ENCODE measurements around the gene SLC1A4.

Gene SLC1A4

DNA sequence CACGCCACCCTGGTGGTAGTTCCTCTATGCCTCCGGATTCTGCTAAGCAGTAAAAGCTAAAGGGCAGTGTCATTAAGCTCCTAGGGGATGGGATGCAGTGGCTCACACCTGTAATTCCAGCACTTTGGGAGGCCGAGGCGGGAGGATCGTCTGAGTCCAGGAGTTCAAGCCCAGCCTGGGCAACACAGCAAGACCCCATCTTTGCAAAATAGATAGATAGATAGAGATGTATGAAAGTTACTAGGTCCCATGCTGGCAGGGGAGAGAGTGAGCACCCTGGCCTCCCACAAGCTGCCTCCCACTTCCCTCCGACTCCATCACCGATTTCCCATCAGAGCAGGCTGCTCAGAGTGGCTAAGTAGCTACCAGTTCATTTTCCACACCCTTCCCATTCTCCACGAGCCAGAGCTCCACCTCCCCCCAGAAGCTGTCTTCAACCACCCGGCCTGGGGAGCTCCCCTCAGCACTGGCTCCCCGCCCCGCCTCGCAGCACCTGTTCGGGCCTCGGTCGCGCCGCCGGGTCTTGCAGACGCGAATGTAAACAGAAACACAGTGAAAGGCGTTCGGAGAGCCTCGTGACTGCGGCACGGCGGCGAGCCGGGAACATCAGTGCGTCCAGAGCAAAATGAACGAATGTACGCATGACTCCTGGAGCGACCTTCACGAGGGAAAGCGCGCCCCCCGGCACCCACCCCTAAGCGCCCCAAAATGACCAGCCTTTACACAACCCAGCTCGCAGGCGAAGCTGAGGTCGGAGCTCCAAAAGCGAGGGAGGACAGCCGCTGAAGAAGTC is 66.4 kb downstream of the SLC1A4 start:
- DNase-seq, result no peak

DNA sequence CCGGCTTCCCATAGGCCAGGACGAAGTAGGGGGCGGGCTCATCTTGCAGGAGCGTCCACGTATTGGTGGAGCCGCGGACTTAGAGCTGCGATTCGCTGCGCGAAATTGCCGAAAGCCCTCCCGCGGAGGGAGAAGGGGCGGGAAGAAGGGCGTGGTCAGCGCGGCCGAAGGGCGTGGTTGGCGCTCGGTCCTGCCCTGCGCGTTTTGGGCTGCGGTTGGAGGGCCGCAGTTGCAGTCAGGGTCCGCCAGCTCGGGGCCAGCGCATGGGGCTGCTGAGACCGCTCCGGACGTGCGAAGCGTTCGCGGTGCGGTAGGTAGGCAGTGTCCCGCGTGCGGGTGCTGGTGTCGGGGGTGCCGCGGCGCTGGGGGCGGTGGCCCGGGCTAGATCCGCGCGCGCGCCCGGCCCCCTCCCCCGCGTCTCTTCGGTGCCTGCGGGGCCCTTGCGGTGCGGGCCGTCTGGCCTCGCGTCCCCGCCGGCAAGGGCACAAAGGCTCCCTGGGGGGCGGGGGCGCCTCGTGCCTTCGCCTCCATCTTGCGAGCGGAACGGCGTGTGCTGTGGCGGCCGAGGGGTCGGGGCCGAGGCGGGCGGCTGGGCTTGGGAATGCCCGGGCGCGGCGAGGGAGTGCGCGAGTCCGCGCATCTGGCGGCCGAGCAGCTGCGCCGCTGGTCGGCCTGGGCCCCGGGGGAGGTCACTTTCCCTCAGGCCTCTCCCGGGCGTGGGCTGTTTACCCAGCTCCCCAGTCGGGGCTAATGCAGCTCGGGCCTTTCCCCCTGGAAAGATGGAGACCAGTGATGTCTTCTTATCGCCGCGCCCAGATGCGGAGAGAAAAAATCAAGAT is 67.2 kb downstream of the SLC1A4 start, which contains the start of gene CEP68:
Gene CEP68, plus strand, starts transcription at position 202 of the 839 bp plus-strand sequence. CDS start 13,029 bp downstream, outside the sequence.
- DNase-seq, result peak; percentile 98

DNA sequence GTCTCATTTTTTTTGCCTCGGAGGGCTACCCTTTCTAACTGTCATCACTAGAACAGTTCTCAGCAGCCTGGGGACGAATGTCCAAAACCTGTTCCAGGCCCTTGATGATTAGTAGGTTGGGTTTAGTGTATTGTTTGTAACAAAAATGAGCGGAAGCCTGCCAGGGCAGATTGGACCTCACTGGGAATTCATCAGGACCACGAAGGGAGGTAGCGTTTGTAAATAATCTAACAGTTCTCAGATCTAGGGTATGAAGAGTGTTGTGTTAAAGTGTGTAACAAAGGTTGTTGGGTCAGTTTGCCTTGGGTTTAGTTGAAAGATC is 67.8 kb downstream of the SLC1A4 start:
- DNase-seq, result no peak

GRCh38 chr2:65057391-65058052 is 68.3 kb downstream of the SLC1A4 start:
- no peak for DNase-seq

DNA sequence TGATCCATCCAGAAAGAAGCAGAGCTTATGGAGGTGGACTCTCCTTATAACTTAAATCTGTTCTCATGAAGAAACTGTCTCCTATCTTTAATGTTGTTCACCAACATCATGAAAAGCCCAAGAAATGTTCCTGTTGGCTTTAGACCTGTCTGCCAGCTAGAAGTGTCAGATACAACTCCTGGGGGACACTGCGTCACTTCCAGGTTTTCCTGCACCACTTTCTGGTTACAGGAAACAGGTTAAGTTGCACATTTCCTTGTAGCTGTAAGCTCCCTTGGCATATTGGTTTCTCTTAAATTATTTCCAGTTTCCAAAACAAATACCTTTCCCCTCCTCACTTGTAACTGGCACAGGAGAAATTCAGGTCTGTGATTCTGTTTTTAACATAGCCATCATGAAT is 69.9 kb downstream of the SLC1A4 start:
- no peak for DNase-seq

- no peak for DNase-seq
These were observed 72.1 kb downstream of the SLC1A4 start for GRCh38 chr2:65061146-65061909.

- DNase-seq, result no peak
These were observed 72.7 kb downstream of the SLC1A4 start for GRCh38 chr2:65061910-65062339.

DNA sequence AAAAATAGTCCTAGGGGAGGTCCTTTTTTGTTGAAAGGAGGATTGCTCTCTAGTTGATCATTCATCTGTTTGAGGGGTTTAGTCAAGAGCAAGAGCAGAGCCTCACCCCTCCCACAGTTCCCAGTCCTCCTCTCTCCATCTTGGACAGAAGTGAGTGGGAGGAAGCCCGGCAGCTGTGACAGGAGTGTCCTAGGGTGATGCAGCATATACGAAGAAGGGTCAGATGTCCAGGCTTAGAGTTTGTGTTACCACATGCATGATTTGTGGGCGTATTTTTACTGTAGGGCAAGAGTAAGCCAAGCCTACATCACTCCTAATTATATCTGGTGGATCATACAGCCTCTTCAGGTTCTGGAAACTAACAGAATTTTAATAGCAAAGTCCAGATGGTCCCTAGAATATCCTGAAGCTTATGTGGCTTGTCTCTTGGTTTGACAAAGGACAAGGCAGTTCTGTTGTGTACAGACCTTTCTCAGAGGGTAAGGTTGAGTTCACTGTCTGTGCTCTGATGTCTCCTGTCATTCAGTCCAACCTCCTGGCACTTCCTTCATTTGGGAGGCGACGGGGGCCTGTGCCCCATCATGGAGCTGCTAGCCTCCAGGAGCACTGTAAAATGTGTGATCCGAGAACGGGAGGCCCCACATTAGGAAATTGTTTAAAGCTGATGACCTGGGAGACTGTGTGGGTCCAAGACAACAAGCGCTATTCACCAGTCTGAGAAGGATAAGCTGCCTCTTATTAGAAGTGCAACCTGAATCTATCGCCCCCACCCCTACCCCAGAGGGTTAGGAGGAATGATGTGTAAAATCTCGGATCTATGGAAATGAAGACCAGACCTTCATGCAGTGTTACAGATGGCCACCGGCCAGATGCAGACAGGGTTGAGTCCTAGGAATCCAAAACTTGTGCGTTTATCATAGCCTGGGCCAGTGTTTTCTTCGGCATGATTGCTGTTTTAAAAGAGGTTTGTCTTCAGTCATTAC is 73.9 kb downstream of the SLC1A4 start:
- no peak for DNase-seq

GRCh38 chr2:65064728-65065552 is 75.7 kb downstream of the SLC1A4 start:
- DNase-seq, result peak; percentile 79

DNA sequence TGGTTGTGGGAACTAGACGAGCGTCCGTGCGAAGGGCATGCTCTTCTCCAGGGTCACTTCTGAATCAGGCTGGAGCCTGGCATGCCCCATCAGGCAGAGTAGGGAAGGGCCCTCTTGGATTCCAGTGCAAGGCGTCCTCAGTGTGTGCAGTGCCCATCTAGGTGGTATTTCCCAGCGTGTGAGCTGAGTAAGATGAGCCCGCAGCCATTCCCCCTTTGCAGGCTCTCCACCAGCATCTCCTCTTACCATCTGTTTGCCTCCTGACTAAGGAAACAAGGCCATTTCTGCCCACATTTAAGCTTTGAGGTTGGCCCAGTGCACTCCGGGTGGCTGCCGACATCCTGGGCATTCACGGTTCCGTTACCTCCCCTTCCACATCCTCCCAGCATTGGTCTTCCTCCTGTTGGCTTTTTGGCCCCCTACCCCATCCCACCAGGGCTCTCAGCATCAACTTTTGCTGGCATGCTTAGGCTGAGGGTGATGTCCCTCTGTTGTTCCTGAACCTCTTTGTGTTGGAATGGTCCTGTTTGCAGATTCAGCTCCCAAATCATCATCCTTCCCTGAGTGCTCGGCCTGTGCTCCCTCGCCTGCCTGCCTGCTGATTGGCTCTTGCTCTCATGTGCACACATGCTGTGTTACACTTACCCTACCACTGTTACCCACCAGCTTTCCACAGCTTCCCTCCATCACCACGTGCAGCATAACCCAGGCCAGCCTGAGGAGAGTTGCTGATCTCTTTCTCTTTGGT is 78.8 kb downstream of the SLC1A4 start:
- no peak for DNase-seq

DNA sequence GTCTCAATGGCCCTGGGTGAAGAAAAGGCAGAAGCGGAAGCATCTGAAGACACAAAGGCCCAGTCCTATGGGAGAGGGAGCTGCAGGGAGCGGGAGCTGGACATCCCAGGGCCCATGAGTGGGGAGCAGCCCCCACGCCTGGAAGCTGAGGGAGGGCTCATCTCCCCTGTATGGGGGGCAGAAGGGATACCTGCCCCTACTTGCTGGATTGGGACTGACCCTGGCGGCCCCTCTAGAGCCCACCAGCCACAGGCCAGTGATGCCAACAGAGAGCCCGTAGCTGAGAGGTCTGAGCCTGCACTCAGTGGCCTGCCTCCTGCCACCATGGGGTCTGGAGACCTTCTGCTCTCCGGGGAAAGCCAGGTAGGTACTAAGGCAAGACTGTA is 80.2 kb downstream of the SLC1A4 start:
- no peak for DNase-seq

DNA sequence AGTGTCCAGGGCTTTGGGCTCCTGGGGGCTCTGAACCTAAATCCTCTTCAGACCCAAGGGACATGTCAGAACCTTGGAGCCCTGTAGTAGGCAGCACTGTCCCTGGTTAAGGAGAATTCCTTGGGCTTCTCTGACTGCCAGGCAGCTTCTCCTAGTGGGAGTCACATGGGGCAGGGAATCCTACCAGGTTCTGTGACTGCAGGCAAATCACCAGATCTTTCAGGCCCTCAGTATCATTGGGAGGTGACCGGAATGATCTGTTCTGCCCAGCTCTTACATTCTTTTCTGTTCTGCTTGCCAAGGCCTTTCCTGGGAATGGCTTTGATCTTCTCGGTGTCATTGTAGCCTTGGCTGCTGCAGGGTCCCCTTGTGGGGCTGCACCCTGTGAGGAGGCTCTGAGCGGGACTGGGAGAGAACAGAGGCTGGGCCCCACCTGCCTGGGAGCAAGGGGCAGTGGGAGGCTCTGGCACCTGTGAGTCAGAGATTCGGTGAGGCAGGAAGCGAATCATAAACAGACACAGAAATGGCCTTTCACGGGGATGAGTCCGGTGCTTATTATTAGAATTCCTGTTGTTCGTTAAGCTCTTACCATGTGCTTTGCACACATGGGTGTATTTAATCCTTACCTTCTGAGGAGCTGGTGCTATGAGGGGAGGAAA is 81.1 kb downstream of the SLC1A4 start:
- DNase-seq, result no peak

DNA sequence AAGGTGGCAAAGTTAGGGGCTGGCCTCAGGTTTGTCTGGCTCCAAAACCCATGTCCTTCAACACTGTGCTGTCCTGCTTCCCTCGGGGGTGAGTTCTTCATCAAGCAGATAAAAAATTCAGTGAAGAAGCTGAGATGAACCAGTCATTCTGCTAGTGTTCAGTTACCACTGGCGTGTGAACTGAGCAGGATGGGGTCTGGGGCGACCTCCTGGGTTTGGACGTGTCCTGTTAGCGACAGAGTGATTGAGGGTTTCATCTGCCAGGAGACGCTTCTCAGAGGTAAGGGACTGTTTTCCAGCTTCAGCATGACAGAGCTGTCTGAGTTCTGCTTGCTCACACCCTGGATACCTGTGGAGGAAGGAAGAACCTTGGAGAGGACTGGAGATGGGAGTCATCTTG is 81.7 kb downstream of the SLC1A4 start:
- DNase-seq, result no peak

GRCh38 chr2:65071499-65072180 is 82.4 kb downstream of the SLC1A4 start:
- no peak for DNase-seq

DNA sequence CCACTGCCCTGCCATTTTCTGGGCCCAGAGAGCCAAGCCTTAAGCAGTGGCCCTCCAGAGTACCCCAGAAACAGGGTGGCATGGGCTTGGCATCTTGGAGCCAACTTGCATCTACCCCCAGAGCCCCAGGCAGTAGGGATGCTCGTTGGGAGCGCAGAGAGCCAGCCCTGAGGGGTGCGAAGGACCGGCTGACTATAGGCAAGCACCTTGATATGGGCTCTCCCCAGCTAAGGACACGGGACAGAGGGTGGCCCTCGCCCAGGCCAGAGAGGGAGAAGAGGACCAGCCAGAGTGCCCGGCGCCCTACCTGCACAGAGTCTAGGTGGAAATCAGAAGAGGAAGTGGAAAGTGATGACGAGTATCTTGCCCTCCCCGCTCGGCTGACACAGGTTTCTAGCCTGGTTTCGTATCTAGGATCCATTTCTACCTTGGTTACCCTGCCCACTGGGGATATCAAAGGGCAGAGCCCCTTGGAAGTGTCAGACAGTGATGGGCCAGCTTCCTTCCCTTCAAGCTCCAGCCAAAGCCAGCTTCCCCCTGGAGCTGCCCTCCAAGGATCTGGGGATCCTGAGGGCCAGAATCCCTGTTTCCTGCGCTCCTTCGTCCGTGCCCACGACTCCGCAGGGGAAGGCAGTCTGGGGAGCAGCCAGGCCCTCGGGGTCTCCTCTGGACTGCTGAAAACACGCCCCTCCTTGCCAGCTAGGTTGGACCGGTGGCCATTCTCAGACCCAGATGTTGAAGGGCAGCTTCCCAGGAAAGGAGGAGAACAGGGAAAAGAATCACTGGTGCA is 83.2 kb downstream of the SLC1A4 start:
- DNase-seq, result no peak
